A172 (cell line): ENCODE measurements around the gene SERPINA12. TPM values are rescaled to one million over a fixed set of nuclear protein-coding genes. Genes with fewer than 3 reads are reported as not detected.

Source experiments
- DNase-seq: peaks from one replicate; pipeline ENCODE4 v3.0.0-alpha.2; 2015; ENCODE audit warnings: low spot score
- total RNA-seq: library from RNA; depleted of rRNA; stranded (reverse); fragments of >200 nt; shearing (Covaris generic); gene quantifications from 2 replicates; pipeline ENCODE4 v1.2.3, GENCODE V29; 2014; rRNA removed

Gene SERPINA12, protein sequence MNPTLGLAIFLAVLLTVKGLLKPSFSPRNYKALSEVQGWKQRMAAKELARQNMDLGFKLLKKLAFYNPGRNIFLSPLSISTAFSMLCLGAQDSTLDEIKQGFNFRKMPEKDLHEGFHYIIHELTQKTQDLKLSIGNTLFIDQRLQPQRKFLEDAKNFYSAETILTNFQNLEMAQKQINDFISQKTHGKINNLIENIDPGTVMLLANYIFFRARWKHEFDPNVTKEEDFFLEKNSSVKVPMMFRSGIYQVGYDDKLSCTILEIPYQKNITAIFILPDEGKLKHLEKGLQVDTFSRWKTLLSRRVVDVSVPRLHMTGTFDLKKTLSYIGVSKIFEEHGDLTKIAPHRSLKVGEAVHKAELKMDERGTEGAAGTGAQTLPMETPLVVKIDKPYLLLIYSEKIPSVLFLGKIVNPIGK
- not detected in 2 replicates for total RNA-seq

DNA sequence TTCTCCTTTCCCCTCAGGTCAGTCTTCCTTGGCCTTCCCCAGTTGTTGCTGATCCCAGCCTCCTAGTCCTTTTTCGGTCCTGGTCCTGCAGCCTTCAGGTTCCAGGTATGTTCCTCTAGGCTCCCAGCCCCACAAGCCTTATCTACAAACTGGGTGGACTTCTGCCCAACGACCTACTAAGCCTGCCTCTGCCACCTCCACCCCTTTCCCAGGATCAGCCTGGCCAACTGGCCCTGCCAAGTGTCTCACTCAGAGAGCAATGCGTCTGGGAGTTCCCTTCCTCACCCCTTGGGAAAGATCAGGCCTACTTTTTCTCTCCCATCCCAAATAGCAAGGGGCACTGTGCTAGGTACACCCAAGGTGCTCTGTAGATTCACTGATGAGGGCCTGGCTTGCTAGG, at the start of gene SERPINA12:
Gene SERPINA12, minus strand, starts transcription at position 114 of the 400 bp plus-strand sequence. CDS start 11,072 bp downstream, outside the sequence.
- DNase-seq = no peak

DNA sequence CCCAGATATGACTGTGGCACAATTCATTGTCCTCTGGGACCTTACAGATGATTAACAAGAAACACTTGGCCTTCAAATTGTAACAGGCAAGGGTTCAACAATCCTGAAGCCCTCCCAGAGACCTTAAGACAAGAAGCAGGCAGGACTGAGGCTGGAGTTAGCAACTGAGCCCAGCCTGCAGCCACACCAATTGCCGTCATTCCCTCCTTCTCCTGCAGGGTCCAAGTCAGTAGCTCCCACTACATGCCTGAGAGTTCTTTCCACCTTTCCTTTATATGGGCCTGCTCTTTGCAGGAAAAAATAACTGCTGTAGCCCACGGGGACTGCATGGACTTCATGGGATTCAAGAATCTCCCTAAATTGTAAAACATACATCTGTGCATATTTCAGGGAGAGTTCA, 49.6 kb upstream of the SERPINA12 start:
- DNase-seq = no peak

DNA sequence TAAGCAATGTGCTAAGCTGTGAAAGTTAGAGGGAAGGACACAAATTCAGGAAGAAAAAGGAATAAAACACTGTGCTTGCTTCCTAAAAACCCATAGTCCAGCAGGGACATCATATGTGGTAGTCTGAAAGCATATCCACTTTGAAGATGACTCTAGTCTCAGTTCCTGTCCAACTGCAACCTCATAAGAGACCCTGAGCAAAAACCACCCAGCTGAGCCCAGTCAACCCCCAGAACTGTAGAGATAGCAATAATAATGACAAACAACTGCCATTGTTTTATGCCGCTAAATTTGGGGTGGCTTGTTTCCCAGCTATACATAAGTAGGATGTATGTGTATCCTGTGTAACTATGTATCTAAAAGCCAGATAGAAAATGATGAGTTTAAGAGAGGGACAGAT, 48.1 kb upstream of the SERPINA12 start:
- no peak for DNase-seq

DNA sequence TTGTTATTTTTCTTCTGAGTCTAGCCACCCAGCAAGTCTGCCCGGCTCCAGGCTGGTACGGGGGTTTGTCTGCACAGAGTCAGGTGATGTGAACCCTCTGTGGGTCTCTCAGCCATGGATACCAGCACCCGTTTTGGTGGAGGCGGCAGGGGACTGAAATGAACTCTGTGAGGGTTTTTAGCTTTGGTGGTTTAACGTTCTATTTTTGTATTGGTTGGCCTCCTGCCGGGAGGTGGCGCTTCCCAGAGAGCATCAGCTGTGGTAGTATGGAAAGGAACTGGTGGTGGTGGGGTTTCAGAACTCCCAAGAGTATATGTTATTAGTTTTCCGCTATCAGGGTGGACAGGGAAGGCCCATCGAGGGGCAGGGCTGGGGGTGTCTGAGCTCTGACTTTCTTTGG, 46.7 kb upstream of the SERPINA12 start:
- DNase-seq = no peak

DNA sequence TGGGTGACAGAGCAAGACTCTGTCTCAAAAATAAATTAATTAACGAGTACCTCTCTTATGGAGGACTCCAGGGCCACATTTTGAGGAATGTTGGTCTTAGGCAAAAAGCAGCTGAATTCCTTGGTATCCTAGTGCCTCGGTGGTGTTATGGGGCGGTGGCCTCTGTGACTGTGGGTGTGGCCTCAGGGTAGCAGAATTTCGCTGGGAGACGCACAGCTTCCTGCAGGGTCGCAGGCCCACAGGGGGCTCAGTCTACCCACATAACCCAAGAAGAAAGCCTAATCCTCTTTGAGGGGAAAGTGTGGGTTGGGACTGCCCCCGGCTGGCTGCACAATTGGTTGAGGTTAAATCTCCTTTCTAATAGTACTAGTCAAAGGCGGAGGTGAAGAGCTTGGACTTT, 40.8 kb upstream of the SERPINA12 start:
- DNase-seq = no peak

DNA sequence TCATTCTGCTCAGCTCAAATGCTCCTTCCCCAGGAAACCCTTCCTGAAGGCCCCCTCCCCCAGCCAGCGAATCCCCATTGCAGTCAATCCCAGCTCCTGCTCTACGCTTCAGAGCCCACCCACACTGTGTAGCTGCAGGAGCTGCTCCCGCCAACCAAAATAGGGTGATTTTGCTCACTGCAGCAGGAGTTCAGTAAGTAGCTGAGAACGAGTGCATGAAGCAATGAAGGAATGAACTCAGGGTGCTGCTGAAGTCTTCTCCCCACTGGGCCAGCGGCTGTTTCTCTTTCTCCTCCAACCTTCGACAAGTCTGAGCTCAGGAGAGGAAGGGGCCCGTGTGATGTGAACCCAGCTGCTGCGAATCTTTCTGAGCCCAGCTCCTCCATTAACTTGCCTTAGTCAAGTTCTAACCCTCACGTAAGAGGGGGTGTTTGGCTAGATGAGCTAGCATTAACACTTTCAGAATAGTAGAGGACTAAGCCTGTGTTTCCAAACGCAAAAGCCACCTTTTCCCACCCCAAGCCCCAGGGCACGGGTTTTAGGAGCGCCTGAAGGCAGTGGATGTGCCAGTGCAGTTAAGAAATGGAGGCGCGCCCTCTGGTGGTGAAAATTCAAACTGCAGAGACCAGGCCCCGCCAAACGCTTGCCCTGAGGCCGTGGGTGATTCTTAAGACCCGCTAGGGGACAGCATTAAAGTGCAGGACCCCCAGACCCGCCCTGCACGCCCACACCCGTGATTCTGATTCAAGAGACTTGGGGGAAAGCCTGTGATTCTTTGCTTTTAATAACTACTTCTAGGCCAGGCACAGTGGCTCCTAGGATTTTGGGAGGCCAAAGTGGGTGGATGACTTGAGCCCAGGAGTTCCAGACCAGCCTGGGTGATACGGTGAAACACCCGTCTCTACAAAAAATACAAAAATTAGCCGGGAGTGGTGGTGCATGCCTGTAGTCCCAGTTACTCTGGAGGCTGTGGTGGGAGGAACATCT, 40.0 kb upstream of the SERPINA12 start:
- peak; percentile 17 for DNase-seq

DNA sequence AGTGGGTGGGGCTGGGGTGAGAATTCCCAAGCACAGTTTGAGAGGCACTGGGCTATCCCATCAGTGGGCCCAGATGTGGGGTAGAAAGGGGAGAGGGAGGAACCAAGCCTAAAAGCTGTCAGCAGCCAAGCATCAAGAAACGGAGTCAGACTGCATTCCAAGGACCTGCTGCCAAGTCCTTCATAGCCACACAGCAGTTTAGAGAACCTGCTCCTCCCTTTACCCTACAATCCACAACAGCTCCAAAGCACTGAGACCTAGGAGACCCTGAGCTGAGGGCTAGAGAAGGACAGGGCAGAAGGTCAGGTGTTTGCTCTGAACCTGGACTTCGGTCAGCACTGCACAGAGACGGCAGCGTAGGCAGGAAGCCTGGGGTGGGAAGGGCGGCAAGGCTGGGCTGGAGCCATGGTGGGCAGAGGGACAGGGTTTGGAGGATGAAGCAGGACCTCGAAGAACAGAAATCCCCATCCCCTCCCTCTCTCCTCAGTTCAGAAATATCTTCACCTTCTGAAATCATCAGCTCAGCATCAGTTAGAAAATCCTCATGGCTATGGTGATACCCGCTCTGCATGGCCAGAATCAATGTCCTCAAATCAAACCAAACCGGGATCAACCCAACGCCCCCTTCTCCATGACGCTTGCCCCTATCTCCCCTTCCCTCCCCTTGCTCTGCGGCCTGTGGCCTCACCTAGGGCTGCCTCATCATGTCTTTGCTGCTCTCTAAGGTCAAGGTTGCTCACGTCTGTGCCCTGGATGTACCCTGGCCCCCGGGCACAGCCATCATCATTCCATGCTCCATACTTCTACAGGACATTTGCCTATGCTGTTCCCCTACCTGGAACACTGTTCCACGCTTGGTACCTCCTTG, 39.1 kb upstream of the SERPINA12 start:
- DNase-seq = no peak

DNA sequence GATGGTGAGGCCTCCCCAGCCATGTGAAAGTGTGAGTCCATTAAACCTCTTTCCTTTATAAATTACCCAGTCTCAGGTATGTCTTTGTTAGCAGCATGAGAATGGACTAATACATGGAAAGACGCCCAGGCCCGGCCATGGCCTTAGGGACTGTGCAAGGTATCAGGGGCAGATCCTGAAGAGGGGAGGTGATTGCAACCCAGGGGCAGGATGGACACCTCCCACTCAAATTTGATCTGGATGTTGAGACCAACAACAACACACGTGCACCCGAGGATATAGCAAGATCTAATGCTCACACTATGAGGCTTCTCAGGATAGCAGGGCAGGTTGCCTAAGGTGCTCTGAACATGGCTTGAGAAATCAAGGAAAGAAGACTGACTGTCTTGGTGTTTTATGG, 38.5 kb upstream of the SERPINA12 start:
- no peak for DNase-seq

DNA sequence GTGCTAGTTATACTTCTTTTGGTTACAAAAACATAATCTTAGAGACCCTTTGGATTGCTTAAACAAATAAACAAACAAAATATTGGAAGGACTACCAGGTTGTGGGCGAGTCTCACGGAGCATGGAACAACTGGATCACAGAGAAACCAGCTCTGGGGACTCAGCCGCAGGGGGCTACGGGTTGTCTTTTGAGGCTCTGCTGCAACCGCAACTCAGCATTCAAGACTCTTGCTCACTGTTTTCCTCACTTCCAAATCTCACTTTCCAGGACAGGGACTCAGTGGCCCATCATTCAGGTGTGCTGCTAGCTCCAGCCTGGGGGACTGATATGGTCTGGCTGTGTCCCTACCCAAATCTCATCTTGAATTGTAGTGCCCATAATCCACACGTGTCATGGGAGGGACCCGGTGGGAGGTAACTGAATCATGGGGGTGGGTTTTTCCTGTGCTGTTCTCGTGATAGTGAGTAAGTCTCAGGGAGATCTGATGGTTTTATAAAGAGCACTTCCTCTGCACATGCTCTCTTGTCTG, 37.9 kb upstream of the SERPINA12 start:
- no peak for DNase-seq

DNA sequence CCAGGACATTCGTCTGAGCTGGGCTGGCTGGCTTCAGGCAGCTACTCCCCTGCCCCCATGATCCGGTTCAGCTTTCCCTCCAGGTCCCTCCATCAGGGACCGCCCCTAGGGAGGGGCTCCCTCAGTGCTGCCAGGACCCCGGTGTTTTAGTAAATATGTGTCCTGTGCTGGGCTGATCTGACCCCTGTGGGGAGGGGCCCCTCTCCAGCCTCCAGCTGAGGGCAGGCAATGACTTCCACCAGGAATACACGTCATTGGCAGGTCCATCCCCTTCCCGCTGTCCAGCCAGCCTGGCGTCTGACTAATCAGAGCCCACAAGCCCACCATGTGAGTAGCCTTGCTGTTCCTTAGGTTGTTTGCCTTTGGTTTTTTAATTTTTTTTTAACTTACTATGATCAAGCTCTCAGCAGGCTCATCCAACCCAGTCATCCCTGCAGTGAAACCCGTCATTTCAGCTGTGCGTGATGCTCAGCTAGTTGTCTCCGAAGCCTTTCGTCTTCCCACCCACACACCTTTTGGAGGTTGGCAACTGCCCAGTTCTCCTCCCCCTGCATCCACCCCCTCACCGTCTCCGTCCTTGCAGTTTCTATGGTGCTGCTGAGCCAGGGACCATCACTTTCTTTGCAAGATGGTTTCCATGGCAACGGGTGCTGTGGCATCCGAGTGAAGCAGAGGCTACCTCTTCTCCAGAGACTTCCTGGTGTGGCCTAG, 36.0 kb upstream of the SERPINA12 start:
- no peak for DNase-seq

DNA sequence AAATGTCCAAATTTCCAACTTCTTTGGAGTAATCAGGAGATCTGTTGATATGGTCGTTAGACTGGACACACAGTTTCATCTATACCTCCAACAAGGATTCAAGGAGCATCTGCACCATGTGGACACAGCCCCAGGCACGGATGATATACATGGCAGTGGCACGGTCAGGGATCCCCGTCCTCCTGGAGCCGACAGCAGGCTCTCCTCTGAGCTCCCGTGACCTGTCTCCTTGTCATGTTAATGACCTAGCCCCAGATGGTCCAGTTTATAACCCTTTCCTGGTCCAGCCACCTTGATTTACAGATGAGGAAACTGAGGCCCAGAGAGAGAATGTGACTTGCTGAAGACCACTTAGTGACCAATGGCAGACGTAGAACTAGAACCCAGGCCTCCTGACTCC, 35.5 kb upstream of the SERPINA12 start:
- DNase-seq = no peak

DNA sequence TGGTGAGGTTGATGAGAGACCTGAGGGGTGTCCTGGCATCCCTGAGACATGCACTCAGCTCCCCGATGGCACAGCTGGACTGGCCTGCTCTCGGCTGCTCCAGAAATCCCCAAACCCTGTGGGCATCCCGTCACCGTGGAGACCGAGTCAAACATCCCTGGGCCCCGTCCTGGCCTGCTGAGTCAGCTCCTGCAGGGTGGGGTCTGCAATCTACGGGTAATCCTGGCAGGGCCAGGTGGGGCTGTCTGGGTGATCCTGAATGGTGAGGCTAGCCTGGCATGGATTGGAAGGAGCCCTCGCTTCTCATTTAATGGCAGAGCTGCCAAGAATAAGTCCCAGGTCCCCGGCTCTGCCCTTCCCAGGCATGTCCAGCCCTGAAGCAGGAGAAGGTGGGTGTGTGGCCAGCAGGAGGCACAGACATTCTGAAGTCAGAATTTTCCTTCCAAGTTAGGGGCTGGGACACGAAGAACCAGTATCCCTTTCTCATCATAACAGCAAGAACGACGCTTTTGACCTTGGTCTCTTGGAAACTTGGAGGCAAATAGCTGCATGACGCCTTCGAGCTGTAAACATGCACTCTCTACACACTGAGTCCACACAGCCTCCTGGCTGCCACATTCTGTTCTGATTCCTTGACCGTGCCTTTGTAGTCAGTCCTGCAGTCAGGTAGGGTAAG, 34.3 kb upstream of the SERPINA12 start:
- no peak for DNase-seq

DNA sequence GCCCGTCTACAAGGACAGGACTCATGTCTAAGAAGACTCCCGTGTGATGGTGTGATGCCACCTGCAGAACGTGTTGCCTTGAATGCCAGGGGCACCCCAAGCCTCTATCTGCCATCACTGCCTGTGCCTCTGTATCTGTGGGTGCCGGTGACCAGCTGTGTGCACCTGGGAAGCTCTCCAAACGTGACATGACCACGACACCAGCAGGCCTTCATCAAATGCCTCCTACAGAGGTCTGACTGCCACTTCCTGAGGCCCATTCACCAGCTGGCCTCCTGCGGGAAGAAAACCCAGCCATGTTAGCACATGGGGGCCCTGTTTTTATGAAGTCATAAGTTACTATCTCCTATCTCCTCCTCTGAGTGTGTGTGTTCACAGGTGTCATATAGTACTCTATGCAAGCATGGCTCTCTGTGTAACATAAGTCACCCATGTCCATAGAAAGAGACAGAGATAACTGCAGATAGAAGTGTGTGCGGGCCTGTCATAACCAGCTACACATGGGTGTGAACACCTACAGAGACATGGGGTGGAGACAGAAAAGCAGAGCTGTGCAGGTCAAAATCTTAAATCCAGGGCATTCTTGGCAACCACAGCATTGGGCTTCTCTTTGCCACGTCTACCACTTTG, 33.7 kb upstream of the SERPINA12 start:
- DNase-seq = no peak

DNA sequence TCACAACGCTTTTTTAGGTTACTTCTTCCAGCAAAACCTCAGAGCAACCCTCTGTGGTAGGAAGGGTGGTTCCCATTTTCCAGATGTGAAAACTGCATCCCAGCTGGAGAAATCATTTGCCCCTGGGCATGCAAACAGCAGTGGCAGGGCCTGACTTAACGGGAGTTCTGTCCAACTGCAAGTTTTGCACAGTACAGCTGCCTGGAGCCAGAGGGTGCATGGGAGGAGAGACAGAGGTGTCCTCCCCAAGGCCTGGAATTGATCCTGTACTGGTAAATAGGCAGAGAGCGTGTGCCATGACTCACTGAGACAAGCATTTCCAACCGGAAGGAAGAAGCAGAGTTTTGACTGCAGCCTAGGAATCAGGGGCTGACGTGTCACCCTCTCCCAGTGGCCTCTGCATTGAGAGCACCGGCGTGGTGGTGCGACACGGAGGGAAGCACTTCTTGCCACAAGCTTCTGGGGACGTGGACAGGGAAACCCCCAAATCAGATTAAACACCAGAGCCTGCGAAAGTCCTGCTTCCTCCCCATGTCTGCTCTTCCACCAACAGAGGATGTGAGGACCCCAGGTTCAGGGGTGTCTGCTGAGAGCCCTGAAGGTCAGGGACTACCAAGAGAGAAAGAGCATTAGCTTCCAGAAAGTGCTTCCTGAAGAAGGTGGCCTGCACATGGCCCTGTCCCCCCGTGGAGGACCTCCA, 33.0 kb upstream of the SERPINA12 start:
- peak; percentile 11 for DNase-seq

DNA sequence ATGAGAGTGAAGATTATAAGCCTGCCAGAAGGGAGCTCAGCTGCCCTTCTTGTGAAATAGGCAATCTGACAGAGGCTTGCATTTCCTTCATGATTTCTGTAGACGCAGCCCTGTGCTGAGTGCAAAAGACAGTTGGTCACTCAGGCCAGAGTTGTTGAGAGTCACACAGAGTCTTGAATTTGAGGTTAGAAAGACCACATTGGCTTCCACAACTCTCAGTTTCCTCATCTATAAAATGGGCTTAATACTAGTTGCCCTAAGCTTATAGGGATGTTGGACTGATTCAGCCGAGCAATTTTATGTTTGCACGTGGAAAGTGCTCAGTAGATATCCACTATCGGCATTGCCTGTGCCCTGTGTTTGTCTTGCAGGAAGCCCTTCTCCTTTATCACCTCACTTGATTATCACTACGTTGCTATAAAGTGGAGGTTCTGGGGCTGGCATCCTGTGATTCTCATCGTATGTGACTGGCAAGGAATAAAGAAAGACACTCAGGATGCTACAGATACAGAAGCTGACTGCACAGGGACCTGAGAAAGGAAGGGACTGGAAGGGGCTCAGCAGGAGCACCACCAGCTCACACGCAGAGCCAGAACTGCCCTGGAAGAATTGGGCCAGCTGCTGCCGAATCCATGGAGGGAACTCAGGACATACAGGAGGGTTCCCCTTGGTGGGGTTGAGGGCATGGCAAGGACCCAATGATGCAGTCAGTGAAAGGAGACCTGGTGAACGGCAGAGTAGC, 32.1 kb upstream of the SERPINA12 start:
- DNase-seq = no peak

DNA sequence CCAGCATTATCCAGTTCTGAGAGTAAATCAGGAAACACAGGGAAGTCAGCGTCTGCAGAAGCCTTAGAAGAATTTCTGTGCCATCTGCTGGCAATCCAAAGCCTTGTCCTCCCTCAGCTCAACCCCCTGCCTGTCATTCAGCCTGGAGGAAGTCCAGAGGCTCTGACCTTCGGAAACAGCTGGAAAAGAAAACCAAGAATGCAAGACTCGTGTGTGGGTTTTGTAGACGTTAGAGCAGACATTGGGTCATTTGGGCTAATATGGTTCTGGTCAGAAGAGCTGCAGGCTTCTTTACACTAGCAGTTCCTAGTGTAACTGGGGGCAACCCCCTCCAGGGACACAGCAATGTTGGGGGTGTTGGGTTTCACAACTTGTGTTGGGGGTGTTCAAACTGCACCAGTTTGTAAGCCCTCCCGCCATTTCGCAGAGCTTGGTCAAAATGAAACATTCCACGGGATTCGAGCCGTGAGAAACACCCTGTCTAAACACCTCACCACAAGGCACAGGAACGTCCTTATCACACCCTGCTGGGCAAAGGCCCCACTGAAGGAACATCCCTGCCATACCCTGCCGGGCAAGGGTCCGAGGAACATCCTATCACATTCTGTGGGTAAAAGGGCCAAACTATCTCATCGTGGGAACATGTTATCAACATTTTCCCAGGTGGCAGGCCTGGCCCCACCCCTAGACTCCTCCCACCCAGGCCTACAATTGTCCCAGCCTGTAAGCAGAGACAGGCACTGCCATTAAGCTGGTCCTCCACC, 30.9 kb upstream of the SERPINA12 start:
- no peak for DNase-seq

DNA sequence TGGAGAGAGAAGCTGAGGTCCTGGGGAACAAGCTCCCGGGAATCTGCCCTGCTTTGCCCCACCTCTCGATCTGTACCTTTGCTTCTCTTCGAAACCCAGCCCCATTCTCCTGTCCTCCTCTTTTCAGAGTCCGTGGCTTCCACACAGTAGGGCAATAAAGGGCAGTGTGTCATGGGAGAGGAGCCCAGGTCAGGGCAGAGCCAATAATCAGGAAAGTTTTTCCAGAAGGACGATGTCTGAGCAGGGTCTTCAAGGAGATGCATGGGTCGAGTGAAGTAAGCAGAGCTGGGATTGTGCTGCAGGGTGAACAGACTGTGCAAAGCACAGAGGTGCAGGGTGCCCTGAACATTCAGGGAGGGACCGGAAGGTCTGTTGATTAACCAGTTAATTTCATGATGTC, 29.9 kb upstream of the SERPINA12 start:
- DNase-seq = no peak
